Measurements from ENCODE around the gene TMEM94. TPM values are rescaled to one million over a fixed set of nuclear protein-coding genes. Genes with fewer than 3 reads are reported as not detected.

The TMEM94 gene
- total and polyA plus RNA-seq, 5 donors from 2014 or later, result 4.0 to 94.7 (median 7.1) TPM

DNA sequence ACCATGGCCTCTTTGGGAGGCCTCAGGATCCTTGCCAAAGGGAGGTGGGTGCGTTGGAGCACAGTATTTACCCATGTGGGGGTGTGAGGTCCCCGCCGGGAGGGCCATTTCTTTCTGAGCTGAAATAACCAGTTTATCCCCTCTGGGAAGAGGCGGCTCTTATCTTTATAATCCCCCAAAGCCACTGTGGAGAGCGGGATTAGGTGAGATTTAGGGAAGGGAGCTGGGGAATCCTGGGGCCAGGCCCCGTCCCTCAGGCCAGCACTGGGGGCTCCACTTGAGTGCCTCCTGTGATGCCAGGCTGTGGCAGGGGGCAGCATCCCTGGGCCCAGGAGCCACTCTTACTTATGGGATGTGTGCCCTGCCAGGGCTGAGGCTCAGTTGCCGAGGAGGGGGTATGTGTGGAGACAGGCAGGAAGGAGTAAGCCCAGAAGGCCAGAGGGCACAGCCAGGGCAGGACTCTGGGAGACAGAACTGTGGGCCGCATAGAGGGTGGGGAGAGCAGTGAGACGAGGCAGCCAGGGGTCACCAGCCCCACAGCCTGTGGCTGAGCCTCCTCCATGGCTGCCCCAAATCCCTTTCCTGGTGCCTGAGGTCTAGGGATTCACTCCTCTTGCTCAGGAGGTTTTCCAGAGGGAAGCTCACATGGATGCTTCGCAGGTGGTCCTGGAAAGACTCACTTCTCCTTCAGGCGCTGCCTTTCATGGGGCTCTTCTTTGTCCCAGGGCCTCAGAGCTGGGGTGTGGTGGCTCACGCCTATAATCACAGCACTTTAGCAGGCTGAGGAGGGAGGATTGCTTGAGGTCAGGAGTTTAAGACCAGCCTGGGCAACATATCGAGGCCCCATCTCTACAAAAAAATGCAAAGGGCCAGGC is 25.0 kb downstream of the TMEM94 start:
- DNase-seq (no peak), ATAC-seq (ENCODE audit: low read depth in 2 of 2) (no peak)
- H3K27ac ChIP-seq (ENCODE audit: insufficient read depth, low read length, poor library complexity, severe bottlenecking), result no peak overlapping the region
- H3K36me3 ChIP-seq (ENCODE audit: control insufficient read depth, insufficient read depth, low read length), result peaks cover 13% of the 10 kb centered on the region
- H3K27me3 ChIP-seq (ENCODE audit: control insufficient read depth, insufficient read depth, low read length), result no peaks in the 10 kb centered on the region
- Mint-ChIP-seq H3K27me3 (no peaks in the 10 kb centered on the region), H3K36me3 (peaks cover 20% of the 10 kb centered on the region), H3K4me3 (no peak overlapping the region), H3K9me3 (no peaks in the 10 kb centered on the region), H3K4me1 (peaks cover 0 to 15% (median 6%) of the 10 kb centered on the region in 4 donors), H3K27ac (peak overlapping the region in 2 of 3 donors; percentile 52 to 65)
- no peaks in the 10 kb centered on the region for H3K9me3 ChIP-seq (ENCODE audit: control insufficient read depth in 2 of 2, low read length in 2 of 2)
- H3K4me3 ChIP-seq (ENCODE audit: low read depth, low read length), result no peak overlapping the region
- no peaks in the 10 kb centered on the region for H3K4me1 ChIP-seq (ENCODE audit: control insufficient read depth, insufficient read depth, low read length, poor library complexity, severe bottlenecking)

DNA sequence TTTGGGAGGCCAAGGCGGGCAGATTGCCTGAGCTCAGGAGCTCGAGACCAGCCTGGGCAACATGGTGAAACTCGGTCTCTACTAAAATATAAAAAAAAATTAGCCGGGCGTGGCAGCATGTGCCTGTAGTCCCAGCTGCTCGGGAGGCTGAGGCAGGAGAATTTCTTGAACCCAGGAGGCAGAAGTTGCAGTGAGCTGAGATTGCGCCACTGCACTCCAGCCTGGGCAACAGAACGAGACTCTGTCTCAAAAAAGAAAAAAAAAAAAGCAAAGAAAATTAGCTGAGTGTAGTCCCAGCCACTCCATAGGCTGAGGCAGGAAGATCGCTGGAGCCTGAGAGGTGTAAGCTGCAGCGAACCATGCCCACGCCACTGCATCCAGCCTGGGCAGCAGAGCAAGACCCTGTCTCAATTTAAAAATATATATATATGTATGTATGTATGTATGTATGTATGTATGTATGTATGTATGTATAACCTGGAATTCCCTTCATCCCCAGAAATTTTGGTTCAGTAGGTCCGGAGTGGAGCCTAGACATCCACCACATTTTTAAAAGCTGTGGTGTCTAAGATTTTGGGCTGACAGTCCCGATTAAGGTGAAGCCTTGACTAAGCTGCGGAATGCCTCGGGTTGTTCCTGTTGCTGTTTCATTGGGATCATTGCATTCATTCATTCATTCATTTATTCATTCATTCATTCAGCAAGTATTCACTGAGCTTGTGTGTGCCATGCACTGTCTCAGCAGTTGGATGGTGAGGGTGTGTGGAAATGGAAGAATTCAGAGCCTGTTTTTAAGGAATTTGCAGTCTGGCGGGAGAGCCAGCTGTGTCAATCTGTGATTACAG is 25.9 kb downstream of the TMEM94 start:
- ATAC-seq (ENCODE audit: low read depth in 2 of 2), result no peak
- Histone ChIP-seq H3K27ac (ENCODE audit: insufficient read depth, low read length, poor library complexity, severe bottlenecking) (no peak overlapping the region), H3K36me3 (ENCODE audit: control insufficient read depth, insufficient read depth, low read length) (peaks cover 7% of the 10 kb centered on the region), H3K9me3 (ENCODE audit: control insufficient read depth in 2 of 2, low read length in 2 of 2) (no peaks in the 10 kb centered on the region), H3K4me1 (ENCODE audit: control insufficient read depth, insufficient read depth, low read length, poor library complexity, severe bottlenecking) (peaks cover 8% of the 10 kb centered on the region), H3K27me3 (ENCODE audit: control insufficient read depth, insufficient read depth, low read length) (no peaks in the 10 kb centered on the region), H3K4me3 (ENCODE audit: low read depth, low read length) (no peak overlapping the region)
- Mint-ChIP-seq H3K9me3 (no peaks in the 10 kb centered on the region), H3K4me1 (peaks cover 5 to 21% (median 12%) of the 10 kb centered on the region in 4 donors), H3K4me3 (no peak overlapping the region), H3K27me3 (no peaks in the 10 kb centered on the region), H3K27ac (peak overlapping the region in 2 of 3 donors; percentile 71 to 73), H3K36me3 (peaks cover 17% of the 10 kb centered on the region)
- DNase-seq, result no peak

DNA sequence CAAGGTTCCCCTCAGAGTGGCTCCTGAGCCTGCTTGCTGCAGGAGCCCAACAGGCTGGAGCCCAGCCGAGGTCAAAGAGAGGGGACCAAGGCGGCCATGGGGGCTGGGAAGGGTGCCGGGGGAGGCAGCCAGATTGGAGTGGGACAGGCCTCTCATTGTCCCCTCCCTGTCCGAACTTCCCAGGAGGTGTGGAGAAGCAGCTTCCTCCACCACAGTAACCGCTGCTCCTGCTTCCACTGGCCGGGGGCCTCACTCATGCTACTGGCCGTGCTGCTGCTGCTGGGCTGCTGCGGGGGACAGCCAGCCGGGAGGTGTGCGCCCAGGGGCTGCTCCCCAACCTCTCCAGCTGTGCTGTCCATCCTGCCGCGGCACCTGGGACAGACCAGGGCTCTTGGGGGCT is 29.3 kb downstream of the TMEM94 start:
- H3K4me3 Mint-ChIP-seq, result no peak overlapping the region
- ATAC-seq (ENCODE audit: low read depth in 2 of 2) (no peak), DNase-seq (no peak)
- Histone ChIP-seq H3K36me3 (ENCODE audit: control insufficient read depth, insufficient read depth, low read length) (peaks cover 11% of the 10 kb centered on the region), H3K27ac (ENCODE audit: insufficient read depth, low read length, poor library complexity, severe bottlenecking) (no peak overlapping the region), H3K9me3 (ENCODE audit: control insufficient read depth in 2 of 2, low read length in 2 of 2) (no peaks in the 10 kb centered on the region), H3K4me3 (ENCODE audit: low read depth, low read length) (no peak overlapping the region), H3K27me3 (ENCODE audit: control insufficient read depth, insufficient read depth, low read length) (no peaks in the 10 kb centered on the region), H3K4me1 (ENCODE audit: control insufficient read depth, insufficient read depth, low read length, poor library complexity, severe bottlenecking) (peaks cover 17% of the 10 kb centered on the region)
- no peaks in the 10 kb centered on the region for H3K27me3 Mint-ChIP-seq
- H3K27ac Mint-ChIP-seq, result no peak overlapping the region
- H3K9me3 Mint-ChIP-seq, result peaks cover 0 to 1% (median 0%) of the 10 kb centered on the region in 7 donors
- H3K4me1 Mint-ChIP-seq, result peaks cover 7 to 33% (median 18%) of the 10 kb centered on the region in 4 donors
- H3K36me3 Mint-ChIP-seq, result peaks cover 19% of the 10 kb centered on the region

DNA sequence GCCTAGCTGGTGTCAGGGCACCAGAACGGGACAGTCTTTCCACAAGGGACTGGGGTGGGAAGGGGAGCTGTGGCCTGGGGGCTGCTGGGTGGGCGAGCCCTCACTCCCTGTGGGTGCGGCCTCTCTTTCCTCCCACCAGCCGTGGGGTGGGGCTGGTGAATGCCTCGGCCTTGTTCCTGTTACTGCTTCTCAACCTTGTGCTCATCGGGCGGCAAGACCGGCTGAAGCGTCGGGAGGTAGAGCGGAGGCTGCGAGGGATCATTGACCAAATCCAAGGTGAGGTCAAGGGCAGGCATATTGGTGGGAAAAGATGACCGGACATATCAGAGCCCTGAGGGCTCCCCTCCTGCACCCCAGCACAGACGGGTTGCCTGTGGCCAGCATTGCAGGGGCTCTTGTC is 29.7 kb downstream of the TMEM94 start:
- Mint-ChIP-seq H3K4me1 (peaks cover 7 to 33% (median 16%) of the 10 kb centered on the region in 4 donors), H3K9me3 (peaks cover 0 to 1% (median 0%) of the 10 kb centered on the region in 7 donors), H3K27ac (peak overlapping the region in 1 of 3 donors; percentile 84), H3K4me3 (peak overlapping the region in 1 of 4 donors; percentile 59), H3K36me3 (peaks cover 19% of the 10 kb centered on the region), H3K27me3 (no peaks in the 10 kb centered on the region)
- no peak overlapping the region for H3K27ac ChIP-seq (ENCODE audit: insufficient read depth, low read length, poor library complexity, severe bottlenecking)
- H3K4me3 ChIP-seq (ENCODE audit: low read depth, low read length), result no peak overlapping the region
- DNase-seq (no peak), ATAC-seq (ENCODE audit: low read depth in 2 of 2) (no peak)
- peaks cover 13% of the 10 kb centered on the region for H3K36me3 ChIP-seq (ENCODE audit: control insufficient read depth, insufficient read depth, low read length)
- H3K9me3 ChIP-seq (ENCODE audit: control insufficient read depth in 2 of 2, low read length in 2 of 2), result no peaks in the 10 kb centered on the region
- H3K27me3 ChIP-seq (ENCODE audit: control insufficient read depth, insufficient read depth, low read length), result no peaks in the 10 kb centered on the region
- peaks cover 17% of the 10 kb centered on the region for H3K4me1 ChIP-seq (ENCODE audit: control insufficient read depth, insufficient read depth, low read length, poor library complexity, severe bottlenecking)

DNA sequence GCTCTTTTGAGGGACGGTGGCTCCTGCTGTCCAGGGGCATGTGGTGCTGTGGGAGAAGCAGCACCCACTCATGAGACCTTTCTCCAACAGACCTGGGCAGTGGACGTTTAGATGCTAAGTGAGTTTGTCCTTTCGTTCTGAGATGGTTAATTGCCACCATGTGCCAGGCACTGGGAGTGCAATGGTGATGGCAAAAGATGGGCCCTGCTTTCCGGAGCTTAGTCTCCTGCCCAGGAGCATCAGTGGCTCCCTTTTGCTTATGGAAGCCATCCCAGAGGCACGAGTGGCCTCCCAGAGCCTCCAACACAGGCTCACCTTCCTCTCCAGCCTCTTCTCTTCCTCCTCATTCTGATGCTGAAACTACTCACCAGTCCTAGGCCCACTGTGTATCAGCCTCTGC is 30.5 kb downstream of the TMEM94 start:
- Mint-ChIP-seq H3K4me3 (peak overlapping the region in 3 of 4 donors; percentile 36 to 90 (median 75)), H3K4me1 (peaks cover 7 to 33% (median 16%) of the 10 kb centered on the region in 4 donors), H3K27ac (peak overlapping the region; percentile 92 to 98 (median 98)), H3K9me3 (peaks cover 0 to 1% (median 0%) of the 10 kb centered on the region in 7 donors), H3K27me3 (no peaks in the 10 kb centered on the region), H3K36me3 (peaks cover 19% of the 10 kb centered on the region)
- Histone ChIP-seq H3K4me3 (ENCODE audit: low read depth, low read length) (peak overlapping the region; percentile 57), H3K9me3 (ENCODE audit: control insufficient read depth in 2 of 2, low read length in 2 of 2) (no peaks in the 10 kb centered on the region), H3K36me3 (ENCODE audit: control insufficient read depth, insufficient read depth, low read length) (peaks cover 17% of the 10 kb centered on the region), H3K27ac (ENCODE audit: insufficient read depth, low read length, poor library complexity, severe bottlenecking) (peak overlapping the region; percentile 75), H3K4me1 (ENCODE audit: control insufficient read depth, insufficient read depth, low read length, poor library complexity, severe bottlenecking) (peaks cover 17% of the 10 kb centered on the region), H3K27me3 (ENCODE audit: control insufficient read depth, insufficient read depth, low read length) (no peaks in the 10 kb centered on the region)
- DNase-seq (peak in 1 of 3 donors; percentile 4), ATAC-seq (ENCODE audit: low read depth in 2 of 2) (no peak)

DNA sequence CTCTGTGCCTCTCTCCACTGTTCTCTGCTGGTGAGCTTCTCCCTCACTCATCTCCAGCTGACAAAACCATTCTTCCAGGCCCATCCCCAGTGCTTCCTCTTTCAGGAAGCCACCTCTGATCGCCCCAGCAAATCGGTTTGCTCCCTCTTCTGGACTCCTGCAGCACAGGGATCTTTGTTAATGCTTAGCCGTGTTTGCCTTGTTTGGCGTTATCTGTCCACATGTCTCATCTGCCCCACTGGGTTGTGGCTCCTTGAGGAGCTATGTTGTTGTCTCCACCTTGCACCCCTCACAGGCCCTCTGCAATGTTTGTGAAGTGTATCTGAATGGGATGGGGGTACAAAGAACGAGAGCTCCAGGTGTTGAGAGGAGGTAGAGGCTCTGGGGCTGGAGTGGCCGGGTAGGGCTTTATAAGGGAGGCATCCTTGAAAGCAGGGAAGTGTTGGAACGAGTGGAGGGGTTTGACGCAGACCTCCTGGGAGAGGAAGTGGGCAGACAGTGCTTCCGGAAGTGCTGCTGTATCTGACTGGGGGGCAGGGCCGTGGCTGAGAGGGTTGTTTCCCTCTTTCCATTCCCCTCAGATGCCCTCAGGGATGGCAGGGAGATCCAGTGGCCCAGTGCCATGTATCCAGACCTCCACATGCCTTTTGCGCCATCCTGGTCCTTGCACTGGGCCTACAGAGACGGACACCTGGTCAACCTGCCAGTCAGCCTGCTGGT is 31.1 kb downstream of the TMEM94 start:
- H3K4me3 Mint-ChIP-seq, result peak overlapping the region in 3 of 4 donors; percentile 36 to 90 (median 75)
- Histone ChIP-seq H3K9me3 (ENCODE audit: control insufficient read depth in 2 of 2, low read length in 2 of 2) (no peaks in the 10 kb centered on the region), H3K27ac (ENCODE audit: insufficient read depth, low read length, poor library complexity, severe bottlenecking) (peak overlapping the region; percentile 75), H3K4me1 (ENCODE audit: control insufficient read depth, insufficient read depth, low read length, poor library complexity, severe bottlenecking) (peaks cover 17% of the 10 kb centered on the region), H3K4me3 (ENCODE audit: low read depth, low read length) (peak overlapping the region; percentile 57), H3K36me3 (ENCODE audit: control insufficient read depth, insufficient read depth, low read length) (peaks cover 15% of the 10 kb centered on the region), H3K27me3 (ENCODE audit: control insufficient read depth, insufficient read depth, low read length) (no peaks in the 10 kb centered on the region)
- ATAC-seq (ENCODE audit: low read depth in 2 of 2), result peak; percentile 79 to 89
- peaks cover 0 to 1% (median 0%) of the 10 kb centered on the region in 7 donors for H3K9me3 Mint-ChIP-seq
- peak; percentile 13 to 83 (median 45) for DNase-seq
- H3K36me3 Mint-ChIP-seq, result peaks cover 20% of the 10 kb centered on the region
- H3K4me1 Mint-ChIP-seq, result peaks cover 7 to 34% (median 16%) of the 10 kb centered on the region in 4 donors
- no peaks in the 10 kb centered on the region for H3K27me3 Mint-ChIP-seq
- peak overlapping the region; percentile 92 to 98 (median 98) for H3K27ac Mint-ChIP-seq

All from CD4-positive, CD25-positive, alpha-beta regulatory T cell (primary cell).